IPS DF 4.7 (cell line): ENCODE measurements around the gene TUBD1.

Source experiments
- DNase-seq: peaks from one replicate; pipeline ENCODE4 v3.0.0-alpha.2; 2013; ENCODE audit warnings: low spot score; ENCODE audit errors: extremely low read depth

The TUBD1 gene

GRCh38 chr17:59826706-59827453 lies 65.9 kb downstream of the TUBD1 start:
- no peak for DNase-seq

- DNase-seq, result no peak
Observed at GRCh38 chr17:59825533-59826322, 67.0 kb downstream of the TUBD1 start.

DNA sequence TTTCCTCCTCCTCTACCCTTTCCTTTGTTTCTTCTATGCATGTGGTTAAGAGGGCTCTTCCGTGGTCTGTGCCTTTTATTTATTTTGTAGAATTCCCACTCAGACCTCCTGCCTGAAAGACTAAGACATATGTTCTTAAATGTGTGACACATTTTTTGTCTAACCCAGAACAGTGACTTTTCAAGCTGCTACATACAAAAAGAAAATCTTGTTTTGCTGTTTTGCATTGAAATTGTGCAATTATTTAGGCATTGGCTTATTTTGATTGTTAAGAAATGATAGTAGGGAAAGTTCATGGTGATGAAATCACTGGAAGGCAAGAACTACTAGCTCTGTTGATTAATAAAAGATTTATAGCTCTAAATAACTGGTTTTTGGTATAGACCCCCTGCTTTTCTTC lies 76.8 kb downstream of the TUBD1 start:
- no peak for DNase-seq

GRCh38 chr17:59814685-59815084 lies 78.1 kb downstream of the TUBD1 start:
- DNase-seq, result no peak

- no peak for DNase-seq
Observed at GRCh38 chr17:59814276-59814675, 78.5 kb downstream of the TUBD1 start.

DNA sequence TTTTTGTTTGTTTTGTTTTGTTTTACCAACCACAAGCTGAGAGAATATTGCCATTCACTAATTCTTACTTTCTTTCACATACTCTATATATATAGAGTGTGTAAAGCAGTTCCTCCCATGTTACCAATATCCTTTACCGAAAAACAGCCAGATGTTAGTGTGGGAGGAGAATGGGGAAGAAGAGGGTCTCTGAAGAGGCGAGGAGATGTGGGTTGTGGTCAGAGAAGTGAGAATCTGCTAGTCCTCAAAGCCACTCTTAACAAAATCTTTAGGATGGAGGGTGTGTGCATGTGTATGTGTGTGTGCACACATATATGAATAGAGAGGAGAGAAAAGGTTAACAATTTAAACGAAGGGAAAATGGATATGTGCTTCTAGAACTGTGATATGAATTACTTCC lies 80.6 kb downstream of the TUBD1 start:
- DNase-seq, result no peak

- DNase-seq, result no peak
Observed at GRCh38 chr17:59811209-59811608, 81.5 kb downstream of the TUBD1 start.

- DNase-seq, result no peak
Observed at GRCh38 chr17:59810894-59811153, 81.9 kb downstream of the TUBD1 start.
